GM19463 (cell line): ENCODE measurements around the gene IGHMBP2.

Experiments
- ATAC-seq: cut with Tn5 transposase; IDR thresholded peaks from one replicate; pipeline ENCODE4 v1.9.1; 2021; ENCODE audit warnings: mild to moderate bottlenecking, moderate library complexity; ENCODE audit not compliant: unreplicated experiment

IGHMBP2 gene

GRCh38 chr11:68979931-68980775 is 76.5 kb downstream of the IGHMBP2 start:
- ATAC-seq, result no peak

- ATAC-seq, result no peak
Observed at GRCh38 chr11:68980776-68981065, 77.0 kb downstream of the IGHMBP2 start, which contains the start of gene MRGPRD. MRGPRD (minus strand) TSS chr11:68980986; CDS start chr11:68980986, 0 bp downstream.

- ATAC-seq, result no peak
Observed at GRCh38 chr11:68982134-68982533, 78.4 kb downstream of the IGHMBP2 start.

- ATAC-seq, result no peak
Observed at GRCh38 chr11:68983801-68984200, 80.1 kb downstream of the IGHMBP2 start.

- ATAC-seq, result no peak
Observed at GRCh38 chr11:68987211-68987610, 83.5 kb downstream of the IGHMBP2 start.

GRCh38 chr11:68988491-68988890 is 84.8 kb downstream of the IGHMBP2 start:
- ATAC-seq, result no peak
